22Rv1 (cell line): ENCODE results near the gene PLXNA4.
"Not testable (repeated sequence)": the region's sequence is repeated elsewhere in the genome, so short reads cannot be mapped to it uniquely, and the experiment has no call there.

Source experiments
- H3K27ac ChIP-seq: fragments of 450-650 bp; 2 replicates; pipeline ENCODE4 v1.5.1; 2017
- ZFX ChIP-seq: fragments of 450-650 bp; IDR thresholded peaks from 2 replicates; pipeline ENCODE4 v1.6.1; 2017; ENCODE audit warnings: antibody characterized with exemption, borderline replicate concordance
- TF ChIP-seq, protein P1 (sequence below): fragments of 450-650 bp; IDR thresholded peaks from 2 replicates; pipeline ENCODE4 v1.5.1; 2017; ENCODE audit warnings: mild to moderate bottlenecking

The PLXNA4 gene

GRCh38 chr7:132398253-132398925 lies 177.9 kb downstream of the PLXNA4 start:
- no peak overlapping the region for H3K27ac ChIP-seq
- TF ChIP-seq, protein P1, sequence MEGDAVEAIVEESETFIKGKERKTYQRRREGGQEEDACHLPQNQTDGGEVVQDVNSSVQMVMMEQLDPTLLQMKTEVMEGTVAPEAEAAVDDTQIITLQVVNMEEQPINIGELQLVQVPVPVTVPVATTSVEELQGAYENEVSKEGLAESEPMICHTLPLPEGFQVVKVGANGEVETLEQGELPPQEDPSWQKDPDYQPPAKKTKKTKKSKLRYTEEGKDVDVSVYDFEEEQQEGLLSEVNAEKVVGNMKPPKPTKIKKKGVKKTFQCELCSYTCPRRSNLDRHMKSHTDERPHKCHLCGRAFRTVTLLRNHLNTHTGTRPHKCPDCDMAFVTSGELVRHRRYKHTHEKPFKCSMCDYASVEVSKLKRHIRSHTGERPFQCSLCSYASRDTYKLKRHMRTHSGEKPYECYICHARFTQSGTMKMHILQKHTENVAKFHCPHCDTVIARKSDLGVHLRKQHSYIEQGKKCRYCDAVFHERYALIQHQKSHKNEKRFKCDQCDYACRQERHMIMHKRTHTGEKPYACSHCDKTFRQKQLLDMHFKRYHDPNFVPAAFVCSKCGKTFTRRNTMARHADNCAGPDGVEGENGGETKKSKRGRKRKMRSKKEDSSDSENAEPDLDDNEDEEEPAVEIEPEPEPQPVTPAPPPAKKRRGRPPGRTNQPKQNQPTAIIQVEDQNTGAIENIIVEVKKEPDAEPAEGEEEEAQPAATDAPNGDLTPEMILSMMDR: no peak
- TF ChIP-seq ZFX: no peak

DNA sequence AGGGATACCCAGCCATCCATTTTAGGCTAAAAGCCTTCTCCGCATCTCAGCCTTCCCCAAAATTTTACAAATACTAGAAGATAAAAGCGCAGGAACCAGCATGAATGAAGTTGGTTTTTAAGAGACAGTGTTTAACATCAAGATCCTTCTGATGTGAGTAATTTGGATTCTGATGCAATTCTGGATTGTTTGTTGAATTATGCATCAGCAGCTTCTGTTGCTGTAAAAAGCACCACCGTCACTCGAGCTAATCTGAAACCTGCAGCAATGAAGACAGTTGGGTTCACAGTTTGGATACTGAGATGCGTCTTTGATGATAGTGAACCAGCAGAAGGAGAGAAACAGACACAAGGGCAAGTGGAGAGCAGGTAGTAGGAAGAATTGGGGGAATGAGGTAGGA lies 179.2 kb downstream of the PLXNA4 start:
- no peak overlapping the region for H3K27ac ChIP-seq
- TF ChIP-seq, protein P1: no peak
- no peak for TF ChIP-seq ZFX

GRCh38 chr7:132395361-132395760 lies 180.9 kb downstream of the PLXNA4 start:
- no peak for TF ChIP-seq ZFX
- TF ChIP-seq, protein P1: no peak
- H3K27ac ChIP-seq: no peak overlapping the region

DNA sequence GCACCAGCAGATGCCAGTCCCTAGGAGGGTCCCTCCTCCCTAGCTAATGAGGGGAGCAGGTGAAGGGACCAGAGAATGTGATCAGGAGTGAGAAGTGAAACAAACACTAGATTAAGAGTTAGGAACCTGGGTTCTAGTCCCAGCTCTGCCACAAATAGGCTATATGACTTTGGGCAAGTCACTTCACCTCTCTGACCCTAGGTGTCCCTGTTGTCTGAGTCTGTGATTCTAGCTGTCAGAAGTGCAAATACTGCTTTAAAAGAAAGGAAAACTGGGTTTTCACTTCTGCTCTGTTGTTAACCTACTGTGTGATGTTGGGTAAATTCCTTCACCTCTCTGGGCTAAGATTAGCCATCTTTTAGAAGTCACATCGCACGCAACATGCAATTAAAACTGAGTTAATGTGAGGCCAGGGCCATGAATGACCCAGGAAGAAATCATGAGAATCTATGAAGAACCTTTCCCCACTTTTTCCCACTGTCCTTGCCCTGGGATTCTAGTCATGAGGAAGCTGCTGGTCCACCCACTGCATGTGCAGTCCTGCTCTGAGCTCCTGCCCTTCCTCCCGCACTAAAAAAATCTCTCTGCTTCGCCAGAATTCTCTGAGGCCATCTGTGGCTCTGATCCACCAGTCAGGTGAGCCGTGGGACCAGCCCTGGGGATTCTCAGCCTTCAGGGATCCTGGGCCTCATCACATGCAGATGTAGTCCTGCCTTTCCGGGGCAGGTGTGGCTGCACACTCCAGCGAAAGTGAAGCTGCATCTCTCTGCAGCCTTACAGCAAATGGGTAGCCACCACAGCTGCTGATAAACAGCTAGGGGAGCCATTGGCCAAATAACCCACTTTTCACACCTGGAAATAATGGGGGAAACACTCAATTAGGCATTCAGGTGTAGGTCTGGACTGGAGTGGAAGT lies 181.7 kb downstream of the PLXNA4 start:
- H3K27ac ChIP-seq: no peak overlapping the region
- no peak for TF ChIP-seq ZFX
- TF ChIP-seq, protein P1: peak; percentile 21; the same call in 1 of the 2 replicates

DNA sequence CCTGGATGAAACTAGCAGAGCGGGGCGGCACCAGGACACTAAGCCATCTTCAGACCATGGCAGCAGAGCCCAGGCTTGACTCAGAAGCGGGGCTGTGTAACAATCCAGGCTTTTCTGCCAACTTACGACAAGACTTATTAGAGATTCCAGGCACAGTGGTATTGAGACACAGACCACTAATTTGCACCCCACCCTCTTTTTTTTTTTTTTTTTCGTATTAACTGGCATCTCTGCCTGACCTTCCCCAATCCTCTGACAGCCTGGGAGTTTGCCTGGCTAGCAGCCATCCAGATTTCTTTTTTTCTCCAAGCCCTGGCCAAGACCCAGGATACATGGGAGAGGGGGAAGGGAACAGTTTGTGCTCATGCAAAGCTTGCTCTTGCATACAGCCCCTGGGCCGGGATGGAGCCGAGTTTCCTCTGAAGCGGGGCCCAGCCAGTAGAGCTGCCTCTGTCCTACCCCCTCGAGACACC lies 182.4 kb downstream of the PLXNA4 start:
- H3K27ac ChIP-seq: no peak overlapping the region
- no peak for TF ChIP-seq ZFX
- TF ChIP-seq, protein P1: no peak

DNA sequence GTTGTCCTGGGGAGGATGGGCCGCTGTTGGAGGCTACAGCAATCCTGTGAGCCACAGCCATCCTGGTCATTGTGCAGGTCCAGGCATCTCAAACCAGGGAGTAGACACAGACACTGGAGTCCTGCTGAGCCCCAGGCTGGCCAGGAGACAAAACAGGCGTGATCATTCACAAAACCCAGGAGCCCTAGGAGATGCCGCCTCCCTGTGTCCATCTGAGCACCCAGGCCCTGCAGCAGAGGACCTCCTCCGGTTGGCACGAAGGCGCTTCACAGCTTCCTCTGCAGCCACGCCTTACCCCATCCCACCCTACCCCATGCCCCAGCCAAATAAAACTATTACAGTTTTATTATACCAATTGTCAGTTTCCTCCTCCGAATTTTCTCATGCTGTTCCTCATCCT lies 183.6 kb downstream of the PLXNA4 start:
- H3K27ac ChIP-seq: no peak overlapping the region
- TF ChIP-seq, protein P1: no peak
- no peak for TF ChIP-seq ZFX

- TF ChIP-seq, protein P1: no peak
- no peak for TF ChIP-seq ZFX
- no peak overlapping the region for H3K27ac ChIP-seq
Measured at GRCh38 chr7:132390705-132391104, 185.6 kb downstream of the PLXNA4 start.

- H3K27ac ChIP-seq: not testable (repeated sequence)
Measured at GRCh38 chr7:132390049-132390448, 186.2 kb downstream of the PLXNA4 start.
